HepG2 (cell line): ENCODE results near the gene PCSK6. TPM values are rescaled to one million over a fixed set of nuclear protein-coding genes. Genes with fewer than 3 reads are reported as not detected.

ENCODE experiments used
- ATAC-seq: fragments of 200-7000 bp; cut with Tn5 transposase; 3 replicates; pipeline ENCODE4 v1.9.1; 2020; ENCODE audit warnings: mild to moderate bottlenecking, moderate library complexity
- BruUV-seq: library from RNA; stranded (reverse); fragments of 400-500 nt; replicated peaks from 2 replicates; lab custom pipeline; 2021; lab: Mats Ljungman, UMichigan
- CTCF ChIA-PET: fragments of 300-600 bp; formaldehyde crosslinking; extraction: SDS; loops from one replicate; lab custom pipeline; 2021; ENCODE audit warnings: low total read pairs, inconsistent platforms, low intra/inter-chr PET ratio; lab: Yijun Ruan, JAX
- POLR2A ChIA-PET: fragments of 350-600 bp; sonication (Branson Sonifier 250); formaldehyde crosslinking; loops from one replicate; lab custom pipeline; 2020; ENCODE audit warnings: antibody characterized with exemption, inconsistent platforms; lab: Yijun Ruan, JAX
- DNase-seq: peaks from one replicate; pipeline ENCODE4 v3.0.0-alpha.2; 2015; ENCODE audit warnings: low spot score
- FAIRE-seq: peaks from 3 replicates; lab custom pipeline; 2011; peaks lifted over from hg19 to GRCh38; lab: Jason Lieb, UNC
- H2AFZ ChIP-seq: one replicate; pipeline ENCODE4 v1.6.1; 2011; ENCODE audit warnings: low read length, inconsistent platforms
- H3K27ac ChIP-seq: fragments of 300-600 bp; 3 replicates; pipeline ENCODE4 v1.8.0; 2011; ENCODE audit warnings: mixed run types, mild to moderate bottlenecking, mixed read lengths, low read length, inconsistent platforms; ENCODE audit not compliant: insufficient read depth; ENCODE audit errors: extremely low read length
- H3K27me3 ChIP-seq, 2 experiments: fragments of 200-600 bp in 1 of 2; 2 replicates in 1 of 2; 3 replicates in 1 of 2; pipeline versions ENCODE4 v1.6.0 to v1.8.0; 2011; ENCODE audit warnings: low read length in 2 of 2, mild to moderate bottlenecking in 2 of 2, moderate library complexity in 2 of 2, inconsistent platforms in 1 of 2; ENCODE audit not compliant: insufficient read depth in 2 of 2, control insufficient read depth in 1 of 2
- H3K36me3 ChIP-seq, 2 experiments: fragments of 200-600 bp in 1 of 2; replicated peaks in 1 of 2; 2 replicates in 1 of 2; 3 replicates in 1 of 2; pipeline versions ENCODE4 v1.5.1 to v1.8.0; 2011; ENCODE audit warnings: low read length in 2 of 2, inconsistent platforms in 1 of 2; ENCODE audit not compliant: insufficient read depth in 2 of 2, control insufficient read depth in 1 of 2
- H3K4me1 ChIP-seq: 2 replicates; pipeline ENCODE4 v1.5.1; 2012; ENCODE audit warnings: low read length, inconsistent platforms; ENCODE audit not compliant: insufficient read depth
- H3K4me2 ChIP-seq: 2 replicates; pipeline ENCODE4 v1.6.0; 2011; ENCODE audit warnings: low read depth, low read length, inconsistent platforms
- H3K4me3 ChIP-seq, 3 experiments: fragments of 200-600 bp in 1 of 3; sonication (generic), shearing (Covaris generic) in 1 of 3; replicated peaks in 1 of 3; 2 replicates each; pipeline ENCODE4 v1.5.1; 2011 to 2016; ENCODE audit warnings: low read length in 3 of 3, inconsistent platforms in 2 of 3, low read depth in 2 of 3, mild to moderate bottlenecking in 2 of 3, control low read depth in 1 of 3, mixed read lengths in 1 of 3; ENCODE audit not compliant: insufficient read depth in 1 of 3
- H3K79me2 ChIP-seq: one replicate; pipeline ENCODE4 v1.6.1; 2011; ENCODE audit warnings: low read length, inconsistent platforms; ENCODE audit not compliant: insufficient read depth
- H3K9ac ChIP-seq: 2 replicates; pipeline ENCODE4 v1.6.0; 2011; ENCODE audit warnings: mild to moderate bottlenecking, low read depth, low read length, inconsistent platforms; ENCODE audit not compliant: insufficient read depth
- H3K9me3 ChIP-seq: 2 replicates; pipeline ENCODE4 v1.5.1; 2012; ENCODE audit warnings: mild to moderate bottlenecking, low read length
- H4K20me1 ChIP-seq: 2 replicates; pipeline ENCODE4 v1.6.0; 2011; ENCODE audit warnings: inconsistent platforms, mild to moderate bottlenecking, low read length, moderate library complexity; ENCODE audit not compliant: insufficient read depth
- ASH2L ChIP-seq: fragments of 300-600, 200-600 bp; sonication (generic); IDR thresholded peaks from 2 replicates; pipeline ENCODE4 v1.7.0; 2017; ENCODE audit warnings: low read depth, mild to moderate bottlenecking, moderate library complexity, mixed read lengths, low read length; ENCODE audit not compliant: insufficient read length
- HOXD1 ChIP-seq: sonication (generic); formaldehyde crosslinking; IDR thresholded peaks from 2 replicates; pipeline ENCODE4 v1.5.0; 2020; ENCODE audit warnings: missing genetic modification reagents
- MEIS2 ChIP-seq: sonication (generic); formaldehyde crosslinking; IDR thresholded peaks from 2 replicates; pipeline ENCODE4 v1.9.0; 2021; ENCODE audit warnings: mild to moderate bottlenecking, missing genetic modification reagents
- MXI1 ChIP-seq: IDR thresholded peaks from 3 replicates; pipeline ENCODE4 v1.6.1; 2012; ENCODE audit warnings: low read depth, low read length, inconsistent platforms, borderline replicate concordance
- MYC ChIP-seq: sonication (generic); formaldehyde crosslinking; IDR thresholded peaks from 2 replicates; pipeline ENCODE4 v1.9.0; 2021; ENCODE audit warnings: missing genetic modification reagents, borderline replicate concordance
- RARA ChIP-seq: IDR thresholded peaks from 2 replicates; pipeline ENCODE4 v1.6.1; 2016; ENCODE audit warnings: missing genetic modification reagents, missing compliant biosample characterization
- RXRA ChIP-seq: sonication (generic); formaldehyde crosslinking; IDR thresholded peaks from 2 replicates; pipeline ENCODE4 v1.5.1; 2020; ENCODE audit warnings: missing genetic modification reagents
- SAP130 ChIP-seq: IDR thresholded peaks from 2 replicates; pipeline ENCODE4 v1.6.1; 2016; ENCODE audit warnings: low read depth
- SMAD1 ChIP-seq: sonication (generic); formaldehyde crosslinking; IDR thresholded peaks from 2 replicates; pipeline ENCODE4 v1.4.0; 2020; ENCODE audit warnings: missing genetic modification reagents, low read depth, mild to moderate bottlenecking, borderline replicate concordance
- ZFX ChIP-seq: sonication (generic); formaldehyde crosslinking; IDR thresholded peaks from 2 replicates; pipeline ENCODE4 v1.4.0; 2020; ENCODE audit warnings: mild to moderate bottlenecking, low read depth, missing genetic modification reagents, moderate library complexity
- ZNF234 ChIP-seq: sonication (generic); formaldehyde crosslinking; conservative IDR thresholded peaks from 2 replicates; pipeline ENCODE4 v1.5.1; 2020; ENCODE audit warnings: mild to moderate bottlenecking, missing genetic modification reagents
- ZNF563 ChIP-seq: sonication (generic); formaldehyde crosslinking; IDR thresholded peaks from 2 replicates; pipeline ENCODE4 v1.8.0; 2022; ENCODE audit warnings: mild to moderate bottlenecking, moderate library complexity, missing genetic modification reagents
- ZNF772 ChIP-seq: sonication (generic); formaldehyde crosslinking; IDR thresholded peaks from 2 replicates; pipeline ENCODE4 v1.5.0; 2020; ENCODE audit warnings: mild to moderate bottlenecking, missing genetic modification reagents
- WGBS: methylation state at CpG from one replicate; pipeline ENCODE4 v1.1.6; 2017; ENCODE audit warnings: low lambda C conversion rate; 5-methylcytosine and 5-hydroxymethylcytosine counted together
- in situ Hi-C: cut with HindIII; loops from 2 replicates; pipeline ENCODE4 v1.10.0; 2017; ENCODE audit warnings: low pct_unique_long_range_greater_than_20kb; ENCODE audit not compliant: extremely low pct_ligation_motif_present
- intact Hi-C: fragments of 100-400 bp; cut with micrococcal nuclease; formaldehyde crosslinking; loops from one replicate; pipeline ENCODE4 v1.10.0; 2022; ENCODE audit not compliant: unreplicated experiment
- polyA plus RNA-seq, 8 experiments: library from polyadenylated mRNA; depleted of rRNA in 3 of 8; stranded (reverse) in 7 of 8; unstranded in 1 of 8; fragments of >200 nt; fragmentation: Illumina TruSeq in 4 of 8; extraction: Trizol in 4 of 8; gene quantifications; 2 replicates each; pipeline versions ENCODE4 v1.2.1 to v1.2.3, GENCODE V29; 2011 to 2016; ENCODE audit warnings: low read depth in 4 of 8, missing spikeins in 1 of 8, mixed read lengths in 1 of 8; ENCODE audit not compliant: insufficient read depth in 1 of 8
- total RNA-seq, 5 experiments: library from RNA; depleted of rRNA; stranded (reverse); fragments of >200 nt; fragmentation: Illumina TruSeq; extraction: Trizol; gene quantifications; 2 replicates each; pipeline ENCODE4 v1.2.3, GENCODE V29; 2016; ENCODE audit warnings: low read depth in 1 of 5
- TF ChIP-seq, protein P1 (sequence below): sonication (generic); formaldehyde crosslinking; IDR thresholded peaks from 2 replicates; pipeline ENCODE4 v1.9.0; 2021; ENCODE audit warnings: missing genetic modification reagents, mild to moderate bottlenecking, borderline replicate concordance
- TF ChIP-seq, protein P2 (sequence below): sonication (generic); formaldehyde crosslinking; conservative IDR thresholded peaks from 2 replicates; pipeline ENCODE4 v1.4.0; 2020; ENCODE audit warnings: missing genetic modification reagents
- TF ChIP-seq, protein P3 (sequence below): sonication (generic); formaldehyde crosslinking; IDR thresholded peaks from 2 replicates; pipeline ENCODE4 v1.5.1; 2020; ENCODE audit warnings: missing genetic modification reagents, mild to moderate bottlenecking, borderline replicate concordance

PCSK6 gene
- total and polyA plus RNA-seq, 2 of the 13 experiments (the other 11 are each of a cell fraction or from before 2014, with no cell fraction given) = 56.5 to 155 TPM

DNA sequence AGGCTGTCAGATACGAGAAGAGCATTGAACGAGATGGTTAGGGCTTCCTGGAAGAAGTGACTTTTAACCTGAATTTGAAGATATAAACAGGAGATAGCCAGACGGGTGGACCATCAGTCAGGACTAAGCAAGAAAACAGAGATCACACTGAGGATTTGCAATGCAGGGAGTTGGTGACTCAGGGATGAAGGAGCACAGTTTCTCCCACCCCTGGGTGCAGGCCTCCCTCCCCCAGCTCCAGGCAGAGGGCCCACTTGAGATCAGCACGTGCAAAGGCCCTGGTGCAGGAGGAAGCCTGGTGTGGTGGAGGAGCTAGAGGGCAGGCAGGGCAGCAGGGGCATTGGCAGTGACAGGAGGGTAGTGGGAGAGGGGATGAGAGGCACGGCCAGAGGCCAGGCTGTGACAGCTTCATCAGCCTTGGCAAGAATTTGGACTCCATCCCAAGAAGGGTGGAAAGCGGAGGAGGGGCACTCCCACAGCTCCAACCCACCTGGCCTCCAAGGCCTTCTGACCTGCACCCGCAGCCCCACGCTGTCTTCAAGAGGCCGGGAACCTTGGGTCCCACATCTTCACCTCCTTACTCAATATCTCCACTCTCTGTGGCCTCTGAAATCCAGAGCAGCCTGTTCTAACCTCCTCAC lies 8.7 kb upstream of the PCSK6 start (continued):
- TF ChIP-seq, protein P1, sequence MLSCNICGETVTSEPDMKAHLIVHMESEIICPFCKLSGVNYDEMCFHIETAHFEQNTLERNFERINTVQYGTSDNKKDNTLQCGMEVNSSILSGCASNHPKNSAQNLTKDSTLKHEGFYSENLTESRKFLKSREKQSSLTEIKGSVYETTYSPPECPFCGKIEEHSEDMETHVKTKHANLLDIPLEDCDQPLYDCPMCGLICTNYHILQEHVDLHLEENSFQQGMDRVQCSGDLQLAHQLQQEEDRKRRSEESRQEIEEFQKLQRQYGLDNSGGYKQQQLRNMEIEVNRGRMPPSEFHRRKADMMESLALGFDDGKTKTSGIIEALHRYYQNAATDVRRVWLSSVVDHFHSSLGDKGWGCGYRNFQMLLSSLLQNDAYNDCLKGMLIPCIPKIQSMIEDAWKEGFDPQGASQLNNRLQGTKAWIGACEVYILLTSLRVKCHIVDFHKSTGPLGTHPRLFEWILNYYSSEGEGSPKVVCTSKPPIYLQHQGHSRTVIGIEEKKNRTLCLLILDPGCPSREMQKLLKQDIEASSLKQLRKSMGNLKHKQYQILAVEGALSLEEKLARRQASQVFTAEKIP (CRISPR knock-in tag) = no peak
- 0 out of 2 replicates have a peak, but pooled peaks have one; percentile 4 for TF ChIP-seq RXRA (CRISPR knock-in tag)

DNA sequence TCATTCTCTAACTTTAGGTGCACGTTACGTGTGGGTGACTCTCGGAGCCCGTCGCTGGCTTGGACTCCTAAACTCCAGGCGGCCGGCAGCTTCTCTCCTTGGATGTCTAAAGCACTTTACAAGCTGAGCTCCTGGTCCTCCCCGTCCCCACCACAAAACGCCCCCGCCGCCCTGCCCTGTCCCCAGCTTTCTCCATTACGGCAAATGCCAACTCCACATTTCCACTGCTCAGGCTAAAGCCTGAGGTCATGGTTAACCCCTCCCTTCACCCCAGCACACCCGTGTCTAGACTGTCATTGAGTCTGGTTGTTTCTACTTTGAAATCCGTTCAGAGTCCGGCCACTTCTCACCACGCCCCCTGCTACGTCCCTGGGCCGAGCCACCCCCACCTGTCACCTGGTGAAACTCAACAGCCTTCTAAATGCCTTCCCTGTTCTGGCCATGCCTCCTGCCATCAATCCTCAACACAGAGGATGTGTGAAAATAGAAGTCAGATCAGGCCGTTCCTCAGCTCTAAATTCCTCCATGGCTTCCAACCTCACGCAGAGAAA lies 8.1 kb upstream of the PCSK6 start:
- peak; percentile 77 for DNase-seq
- WGBS = under 1% methylated on average over 20 of the region's 20 CpGs
- CTCF ChIA-PET = no interaction called here
- Histone ChIP-seq H3K4me3 (peak overlapping the region; percentile 73 to 88 (median 85)), H3K27ac (peak overlapping the region; percentile 27), H3K4me1 (peaks cover 73% of the 10 kb centered on the region), H2AFZ (no peak overlapping the region), H3K9me3 (no peaks in the 10 kb centered on the region), H3K27me3 (no peaks in the 10 kb centered on the region), H3K79me2 (peaks cover 4% of the 10 kb centered on the region), H3K4me2 (peak overlapping the region; percentile 95), H3K36me3 (no peaks in the 10 kb centered on the region), H4K20me1 (no peaks in the 10 kb centered on the region), H3K9ac (peak overlapping the region; percentile 70)
- in situ Hi-C loops (loop anchor here (10.0 kb wide), 1 partner anchor 203 kb away; the partner anchor contains the start of gene SNRPA1), intact Hi-C loops (loop anchor here (5.0 kb wide), 1 partner anchor 145 kb away; no protein-coding TSS in a partner anchor)
- POLR2A ChIA-PET = interaction anchor here (0.8 to 4.8 kb wide), 5 partner anchors 9 to 59 kb away, joined by 3 to 35 read pairs (median 10); no protein-coding TSS in a partner anchor
- peak; percentile 56 for ATAC-seq
- peak; percentile 57 for FAIRE-seq
- no TSS peak for BruUV-seq
- TF ChIP-seq MXI1 = peak; percentile 87; the same call in 1 of the 3 replicates
- TF ChIP-seq SAP130 (CRISPR knock-in tag) = peak; percentile 91
- no peak for TF ChIP-seq ZNF772 (CRISPR knock-in tag)
- TF ChIP-seq, protein P2, sequence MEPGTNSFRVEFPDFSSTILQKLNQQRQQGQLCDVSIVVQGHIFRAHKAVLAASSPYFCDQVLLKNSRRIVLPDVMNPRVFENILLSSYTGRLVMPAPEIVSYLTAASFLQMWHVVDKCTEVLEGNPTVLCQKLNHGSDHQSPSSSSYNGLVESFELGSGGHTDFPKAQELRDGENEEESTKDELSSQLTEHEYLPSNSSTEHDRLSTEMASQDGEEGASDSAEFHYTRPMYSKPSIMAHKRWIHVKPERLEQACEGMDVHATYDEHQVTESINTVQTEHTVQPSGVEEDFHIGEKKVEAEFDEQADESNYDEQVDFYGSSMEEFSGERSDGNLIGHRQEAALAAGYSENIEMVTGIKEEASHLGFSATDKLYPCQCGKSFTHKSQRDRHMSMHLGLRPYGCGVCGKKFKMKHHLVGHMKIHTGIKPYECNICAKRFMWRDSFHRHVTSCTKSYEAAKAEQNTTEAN = 0 out of 2 replicates have a peak, but pooled peaks have one; percentile 31
- no peak for TF ChIP-seq SMAD1 (CRISPR knock-in tag)
- TF ChIP-seq RARA (CRISPR knock-in tag) = peak; percentile 65
- TF ChIP-seq MYC = no peak
- peak; percentile 27 for TF ChIP-seq ASH2L
- TF ChIP-seq, protein P3, sequence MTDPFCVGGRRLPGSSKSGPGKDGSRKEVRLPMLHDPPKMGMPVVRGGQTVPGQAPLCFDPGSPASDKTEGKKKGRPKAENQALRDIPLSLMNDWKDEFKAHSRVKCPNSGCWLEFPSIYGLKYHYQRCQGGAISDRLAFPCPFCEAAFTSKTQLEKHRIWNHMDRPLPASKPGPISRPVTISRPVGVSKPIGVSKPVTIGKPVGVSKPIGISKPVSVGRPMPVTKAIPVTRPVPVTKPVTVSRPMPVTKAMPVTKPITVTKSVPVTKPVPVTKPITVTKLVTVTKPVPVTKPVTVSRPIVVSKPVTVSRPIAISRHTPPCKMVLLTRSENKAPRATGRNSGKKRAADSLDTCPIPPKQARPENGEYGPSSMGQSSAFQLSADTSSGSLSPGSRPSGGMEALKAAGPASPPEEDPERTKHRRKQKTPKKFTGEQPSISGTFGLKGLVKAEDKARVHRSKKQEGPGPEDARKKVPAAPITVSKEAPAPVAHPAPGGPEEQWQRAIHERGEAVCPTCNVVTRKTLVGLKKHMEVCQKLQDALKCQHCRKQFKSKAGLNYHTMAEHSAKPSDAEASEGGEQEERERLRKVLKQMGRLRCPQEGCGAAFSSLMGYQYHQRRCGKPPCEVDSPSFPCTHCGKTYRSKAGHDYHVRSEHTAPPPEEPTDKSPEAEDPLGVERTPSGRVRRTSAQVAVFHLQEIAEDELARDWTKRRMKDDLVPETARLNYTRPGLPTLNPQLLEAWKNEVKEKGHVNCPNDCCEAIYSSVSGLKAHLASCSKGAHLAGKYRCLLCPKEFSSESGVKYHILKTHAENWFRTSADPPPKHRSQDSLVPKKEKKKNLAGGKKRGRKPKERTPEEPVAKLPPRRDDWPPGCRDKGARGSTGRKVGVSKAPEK (CRISPR knock-in tag) = 0 out of 2 replicates have a peak, but pooled peaks have one; percentile 49
- TF ChIP-seq ZNF234 = no peak
- peak; percentile 63; the same call in 1 of the 2 replicates for TF ChIP-seq MEIS2 (CRISPR knock-in tag)
- TF ChIP-seq HOXD1 (CRISPR knock-in tag) = 0 out of 2 replicates have a peak, but pooled peaks have one; percentile 50
- peak; percentile 9; the same call in 1 of the 2 replicates for TF ChIP-seq ZFX (CRISPR knock-in tag)
- no peak for TF ChIP-seq ZNF563 (CRISPR knock-in tag)
